ENCODE results near the gene GUCA1A.
"Not testable (repeated sequence)": the region's sequence is repeated elsewhere in the genome, so short reads cannot be mapped to it uniquely, and the experiment has no call there.

Gene GUCA1A

GRCh38 chr6:42179261-42179944 lies 6.2 kb downstream of the GUCA1A start:
- Mint-ChIP-seq H3K4me3 (no peak overlapping the region), H3K4me1 (ENCODE audit: low read depth) (peaks cover 5% of the 10 kb centered on the region), H3K27ac (no peak overlapping the region), H3K36me3 (no peaks in the 10 kb centered on the region), H3K27me3 (peaks cover 1% of the 10 kb centered on the region), H3K9me3 (ENCODE audit: low read depth) (no peaks in the 10 kb centered on the region)

- Mint-ChIP-seq H3K4me3 (no peak overlapping the region), H3K9me3 (ENCODE audit: low read depth) (no peaks in the 10 kb centered on the region), H3K4me1 (ENCODE audit: low read depth) (peaks cover 5% of the 10 kb centered on the region), H3K36me3 (no peaks in the 10 kb centered on the region), H3K27ac (no peak overlapping the region), H3K27me3 (peaks cover 1% of the 10 kb centered on the region)
These were observed 6.8 kb downstream of the GUCA1A start for GRCh38 chr6:42179945-42180313.

- H3K4me3 Mint-ChIP-seq, result no peak overlapping the region
- H3K27ac Mint-ChIP-seq, result no peak overlapping the region
- peaks cover 3% of the 10 kb centered on the region for H3K36me3 Mint-ChIP-seq
- peaks cover 5% of the 10 kb centered on the region for H3K4me1 Mint-ChIP-seq (ENCODE audit: low read depth)
- H3K9me3 Mint-ChIP-seq (ENCODE audit: low read depth), result no peaks in the 10 kb centered on the region
- H3K27me3 Mint-ChIP-seq, result peaks cover 1% of the 10 kb centered on the region
These were observed 8.9 kb downstream of the GUCA1A start for GRCh38 chr6:42182101-42182500.

GRCh38 chr6:42184475-42184874 lies 11.3 kb downstream of the GUCA1A start:
- Mint-ChIP-seq H3K4me3 (no peak overlapping the region), H3K27ac (no peak overlapping the region), H3K9me3 (ENCODE audit: low read depth) (no peaks in the 10 kb centered on the region), H3K36me3 (peaks cover 5% of the 10 kb centered on the region), H3K27me3 (peaks cover 1% of the 10 kb centered on the region), H3K4me1 (ENCODE audit: low read depth) (peaks cover 5% of the 10 kb centered on the region)

GRCh38 chr6:42185597-42185996 lies 12.4 kb downstream of the GUCA1A start:
- H3K36me3 Mint-ChIP-seq, result peaks cover 6% of the 10 kb centered on the region

GRCh38 chr6:42188406-42188805 lies 15.2 kb downstream of the GUCA1A start:
- H3K9me3 Mint-ChIP-seq (ENCODE audit: low read depth), result no peaks in the 10 kb centered on the region
- no peaks in the 10 kb centered on the region for H3K27me3 Mint-ChIP-seq
- peaks cover 12% of the 10 kb centered on the region for H3K36me3 Mint-ChIP-seq
- no peaks in the 10 kb centered on the region for H3K4me1 Mint-ChIP-seq (ENCODE audit: low read depth)
- H3K4me3 Mint-ChIP-seq, result no peak overlapping the region
- H3K27ac Mint-ChIP-seq, result no peak overlapping the region

More at GRCh38 chr6:42185597-42185996, 12.4 kb downstream of the GUCA1A start:
- no peak overlapping the region for H3K4me3 Mint-ChIP-seq
- H3K27ac Mint-ChIP-seq, result no peak overlapping the region
- H3K9me3 Mint-ChIP-seq (ENCODE audit: low read depth), result no peaks in the 10 kb centered on the region
- no peaks in the 10 kb centered on the region for H3K4me1 Mint-ChIP-seq (ENCODE audit: low read depth)
- no peaks in the 10 kb centered on the region for H3K27me3 Mint-ChIP-seq

- Mint-ChIP-seq H3K27me3 (no peaks in the 10 kb centered on the region), H3K27ac (no peak overlapping the region), H3K4me1 (ENCODE audit: low read depth) (no peaks in the 10 kb centered on the region), H3K9me3 (ENCODE audit: low read depth) (no peaks in the 10 kb centered on the region), H3K36me3 (peaks cover 10% of the 10 kb centered on the region), H3K4me3 (no peak overlapping the region)
These were observed 17.5 kb downstream of the GUCA1A start for GRCh38 chr6:42190554-42191183.

- H3K4me3 Mint-ChIP-seq; H3K27me3 Mint-ChIP-seq; H3K4me1 Mint-ChIP-seq (ENCODE audit: low read depth); H3K9me3 Mint-ChIP-seq (ENCODE audit: low read depth); H3K27ac Mint-ChIP-seq; H3K36me3 Mint-ChIP-seq: not testable (repeated sequence)
These were observed 19.2 kb downstream of the GUCA1A start for GRCh38 chr6:42192385-42192784.

- Mint-ChIP-seq H3K9me3 (ENCODE audit: low read depth) (no peaks in the 10 kb centered on the region), H3K36me3 (peaks cover 7% of the 10 kb centered on the region), H3K4me3 (no peak overlapping the region), H3K4me1 (ENCODE audit: low read depth) (peaks cover 3% of the 10 kb centered on the region), H3K27me3 (no peaks in the 10 kb centered on the region), H3K27ac (no peak overlapping the region)
These were observed 20.3 kb downstream of the GUCA1A start for GRCh38 chr6:42193491-42193894.

- Mint-ChIP-seq H3K4me1 (ENCODE audit: low read depth) (peaks cover 3% of the 10 kb centered on the region), H3K4me3 (no peak overlapping the region), H3K36me3 (peaks cover 7% of the 10 kb centered on the region), H3K27me3 (no peaks in the 10 kb centered on the region), H3K9me3 (ENCODE audit: low read depth) (no peaks in the 10 kb centered on the region), H3K27ac (no peak overlapping the region)
These were observed 20.9 kb downstream of the GUCA1A start for GRCh38 chr6:42194056-42194455.

GRCh38 chr6:42195415-42195814 lies 22.3 kb downstream of the GUCA1A start:
- no peaks in the 10 kb centered on the region for H3K9me3 Mint-ChIP-seq (ENCODE audit: low read depth)
- peaks cover 15% of the 10 kb centered on the region for H3K36me3 Mint-ChIP-seq
- no peak overlapping the region for H3K27ac Mint-ChIP-seq
- no peaks in the 10 kb centered on the region for H3K27me3 Mint-ChIP-seq
- H3K4me3 Mint-ChIP-seq, result no peak overlapping the region
- H3K4me1 Mint-ChIP-seq (ENCODE audit: low read depth), result peaks cover 3% of the 10 kb centered on the region

GRCh38 chr6:42197555-42198362 lies 24.6 kb downstream of the GUCA1A start:
- no peak overlapping the region for H3K27ac Mint-ChIP-seq
- peaks cover 3% of the 10 kb centered on the region for H3K4me1 Mint-ChIP-seq (ENCODE audit: low read depth)
- peaks cover 14% of the 10 kb centered on the region for H3K36me3 Mint-ChIP-seq
- no peaks in the 10 kb centered on the region for H3K27me3 Mint-ChIP-seq
- H3K9me3 Mint-ChIP-seq (ENCODE audit: low read depth), result no peaks in the 10 kb centered on the region
- H3K4me3 Mint-ChIP-seq, result no peak overlapping the region

GRCh38 chr6:42199106-42199981 lies 26.2 kb downstream of the GUCA1A start:
- H3K27me3 Mint-ChIP-seq, result no peaks in the 10 kb centered on the region
- H3K4me3 Mint-ChIP-seq, result no peak overlapping the region
- peaks cover 14% of the 10 kb centered on the region for H3K36me3 Mint-ChIP-seq
- H3K27ac Mint-ChIP-seq, result no peak overlapping the region
- H3K4me1 Mint-ChIP-seq (ENCODE audit: low read depth), result peaks cover 3% of the 10 kb centered on the region
- no peaks in the 10 kb centered on the region for H3K9me3 Mint-ChIP-seq (ENCODE audit: low read depth)

- Mint-ChIP-seq H3K4me3 (no peak overlapping the region), H3K36me3 (peaks cover 14% of the 10 kb centered on the region), H3K27ac (no peak overlapping the region), H3K27me3 (no peaks in the 10 kb centered on the region), H3K4me1 (ENCODE audit: low read depth) (peaks cover 3% of the 10 kb centered on the region), H3K9me3 (ENCODE audit: low read depth) (no peaks in the 10 kb centered on the region)
These were observed 26.9 kb downstream of the GUCA1A start for GRCh38 chr6:42200035-42200434.

Data from activated naive CD8-positive, alpha-beta T cell (primary cell).